GM21381 (cell line): Measurements from ENCODE around the gene CER1.
"Not testable (repeated sequence)": the region's sequence is repeated elsewhere in the genome, so short reads cannot be mapped to it uniquely, and the experiment has no call there.

Experiments used
- ATAC-seq: cut with Tn5 transposase; IDR thresholded peaks from one replicate; pipeline ENCODE4 v1.9.1; 2021; ENCODE audit warnings: mild to moderate bottlenecking, moderate library complexity; ENCODE audit not compliant: unreplicated experiment

CER1 gene

GRCh38 chr9:14719231-14719923, 3.2 kb downstream of the CER1 start:
- no peak for ATAC-seq

- no peak for ATAC-seq
Measured at GRCh38 chr9:14715102-14715501, 7.4 kb downstream of the CER1 start.

GRCh38 chr9:14713187-14713767, 9.3 kb downstream of the CER1 start:
- no peak for ATAC-seq

- ATAC-seq: no peak
Measured at GRCh38 chr9:14710804-14711203, 11.7 kb downstream of the CER1 start.

- no peak for ATAC-seq
Measured at GRCh38 chr9:14706530-14707140, 15.9 kb downstream of the CER1 start.

GRCh38 chr9:14705079-14705478, 17.5 kb downstream of the CER1 start:
- ATAC-seq: no peak

- no peak for ATAC-seq
Measured at GRCh38 chr9:14704281-14704680, 18.3 kb downstream of the CER1 start.

- ATAC-seq: no peak
Measured at GRCh38 chr9:14702200-14702720, 20.3 kb downstream of the CER1 start.

- peak; percentile 77 for ATAC-seq
Measured at GRCh38 chr9:14693251-14693861, 29.2 kb downstream of the CER1 start, which contains the start of gene ZDHHC21. Gene ZDHHC21 (minus strand): TSS chr9:14693432. CDS start chr9:14674340, 19,092 bp downstream.

GRCh38 chr9:14692470-14693250, 29.9 kb downstream of the CER1 start:
- ATAC-seq: peak; percentile 36

- ATAC-seq: no peak
Measured at GRCh38 chr9:14690948-14691730, 31.4 kb downstream of the CER1 start.

GRCh38 chr9:14687042-14687719, 35.4 kb downstream of the CER1 start:
- ATAC-seq: no peak

GRCh38 chr9:14686168-14686567, 36.4 kb downstream of the CER1 start:
- ATAC-seq: no peak

GRCh38 chr9:14682616-14683015, 39.9 kb downstream of the CER1 start:
- not testable (repeated sequence) for ATAC-seq

- ATAC-seq: no peak
Measured at GRCh38 chr9:14678776-14679175, 43.8 kb downstream of the CER1 start.

- ATAC-seq: no peak
Measured at GRCh38 chr9:14677872-14678271, 44.7 kb downstream of the CER1 start.

GRCh38 chr9:14677396-14677795, 45.1 kb downstream of the CER1 start:
- no peak for ATAC-seq

GRCh38 chr9:14674630-14675029, 47.9 kb downstream of the CER1 start:
- ATAC-seq: no peak

GRCh38 chr9:14671377-14671776, 51.2 kb downstream of the CER1 start:
- no peak for ATAC-seq
